ENCODE measurements around the gene SNRPN.

The SNRPN gene

GRCh38 chr15:25019434-25019833, 64.6 kb downstream of the SNRPN start:
- no peak overlapping the region for H3K4me3 Mint-ChIP-seq
- peaks cover 79% of the 10 kb centered on the region for H3K9me3 Mint-ChIP-seq
- DNase-seq (ENCODE audit: low spot score) = no peak
- no peaks in the 10 kb centered on the region for H3K4me1 Mint-ChIP-seq (ENCODE audit: low read depth)
- H3K27ac Mint-ChIP-seq = no peak overlapping the region
- no peaks in the 10 kb centered on the region for H3K27me3 Mint-ChIP-seq (ENCODE audit: low read depth)
- peaks cover 34% of the 10 kb centered on the region for H3K36me3 Mint-ChIP-seq (ENCODE audit: low read depth)

DNA sequence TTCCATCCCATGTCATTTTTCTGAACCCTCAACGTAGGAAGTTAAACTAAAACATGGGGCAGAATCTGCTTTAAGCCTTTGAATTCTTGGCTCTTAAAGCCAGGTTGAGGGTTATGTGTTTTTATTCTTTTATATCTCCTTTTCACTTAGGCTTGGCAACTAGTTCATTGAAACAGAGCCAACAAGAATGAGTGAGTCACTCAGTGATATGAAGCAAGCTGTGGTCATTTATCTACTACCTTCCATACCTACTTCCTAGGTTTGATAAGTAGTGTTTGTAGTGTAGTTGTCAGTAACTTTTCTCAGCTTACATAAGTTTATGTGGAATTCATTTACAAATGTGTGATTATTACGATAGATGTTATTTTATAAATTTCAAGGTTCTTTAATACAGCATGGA, 67.4 kb downstream of the SNRPN start:
- DNase-seq (ENCODE audit: low spot score) = no peak
- Mint-ChIP-seq H3K27me3 (ENCODE audit: low read depth) (no peaks in the 10 kb centered on the region), H3K9me3 (peaks cover 83% of the 10 kb centered on the region), H3K27ac (no peak overlapping the region), H3K4me3 (no peak overlapping the region), H3K36me3 (ENCODE audit: low read depth) (peaks cover 44% of the 10 kb centered on the region), H3K4me1 (ENCODE audit: low read depth) (no peaks in the 10 kb centered on the region)
